Measurements from ENCODE around the gene TSSC4.
"Not testable (repeated sequence)": the region's sequence is repeated elsewhere in the genome, so short reads cannot be mapped to it uniquely, and the experiment has no call there.

The TSSC4 gene

DNA sequence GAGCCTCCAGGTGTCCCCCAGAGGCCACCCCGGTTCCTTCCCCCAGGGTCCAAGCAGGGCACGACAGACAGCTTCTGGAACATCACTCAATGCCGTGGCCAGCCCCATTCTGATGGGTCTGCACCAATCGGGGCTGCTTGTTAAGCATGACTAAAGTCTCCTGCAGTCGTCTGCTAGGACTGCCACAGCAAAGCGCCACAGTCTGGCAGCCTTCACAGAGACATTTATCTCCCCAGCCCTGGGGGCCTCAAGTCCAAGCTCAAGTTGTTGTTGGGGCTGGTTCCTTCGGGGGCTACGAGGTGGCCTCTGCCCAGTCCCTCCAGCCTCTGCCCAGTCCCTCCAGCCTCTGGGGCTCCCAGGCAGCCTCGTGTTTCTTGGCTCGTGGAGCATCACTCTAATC is 37.4 kb upstream of the TSSC4 start:
- DNase-seq (ENCODE audit: low spot score) (no peak), ATAC-seq (ENCODE audit: low read depth) (no peak)
- H3K36me3 ChIP-seq (ENCODE audit: low read depth): no peaks in the 10 kb centered on the region
- TF ChIP-seq, protein P1, sequence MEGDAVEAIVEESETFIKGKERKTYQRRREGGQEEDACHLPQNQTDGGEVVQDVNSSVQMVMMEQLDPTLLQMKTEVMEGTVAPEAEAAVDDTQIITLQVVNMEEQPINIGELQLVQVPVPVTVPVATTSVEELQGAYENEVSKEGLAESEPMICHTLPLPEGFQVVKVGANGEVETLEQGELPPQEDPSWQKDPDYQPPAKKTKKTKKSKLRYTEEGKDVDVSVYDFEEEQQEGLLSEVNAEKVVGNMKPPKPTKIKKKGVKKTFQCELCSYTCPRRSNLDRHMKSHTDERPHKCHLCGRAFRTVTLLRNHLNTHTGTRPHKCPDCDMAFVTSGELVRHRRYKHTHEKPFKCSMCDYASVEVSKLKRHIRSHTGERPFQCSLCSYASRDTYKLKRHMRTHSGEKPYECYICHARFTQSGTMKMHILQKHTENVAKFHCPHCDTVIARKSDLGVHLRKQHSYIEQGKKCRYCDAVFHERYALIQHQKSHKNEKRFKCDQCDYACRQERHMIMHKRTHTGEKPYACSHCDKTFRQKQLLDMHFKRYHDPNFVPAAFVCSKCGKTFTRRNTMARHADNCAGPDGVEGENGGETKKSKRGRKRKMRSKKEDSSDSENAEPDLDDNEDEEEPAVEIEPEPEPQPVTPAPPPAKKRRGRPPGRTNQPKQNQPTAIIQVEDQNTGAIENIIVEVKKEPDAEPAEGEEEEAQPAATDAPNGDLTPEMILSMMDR (IDR thresholded peaks at IDR 0.05; ENCODE audit: poor library complexity, severe bottlenecking): no peak
- no peaks in the 10 kb centered on the region for H3K4me1 ChIP-seq (ENCODE audit: insufficient read depth, poor library complexity, severe bottlenecking)
- H3K27ac ChIP-seq (ENCODE audit: poor library complexity, severe bottlenecking): no peak overlapping the region
- no peak overlapping the region for H3K4me3 ChIP-seq (ENCODE audit: severe bottlenecking)
- no peaks in the 10 kb centered on the region for H3K9me3 ChIP-seq (ENCODE audit: severe bottlenecking)
- no peaks in the 10 kb centered on the region for H3K27me3 ChIP-seq (ENCODE audit: insufficient read depth, poor library complexity, severe bottlenecking)

DNA sequence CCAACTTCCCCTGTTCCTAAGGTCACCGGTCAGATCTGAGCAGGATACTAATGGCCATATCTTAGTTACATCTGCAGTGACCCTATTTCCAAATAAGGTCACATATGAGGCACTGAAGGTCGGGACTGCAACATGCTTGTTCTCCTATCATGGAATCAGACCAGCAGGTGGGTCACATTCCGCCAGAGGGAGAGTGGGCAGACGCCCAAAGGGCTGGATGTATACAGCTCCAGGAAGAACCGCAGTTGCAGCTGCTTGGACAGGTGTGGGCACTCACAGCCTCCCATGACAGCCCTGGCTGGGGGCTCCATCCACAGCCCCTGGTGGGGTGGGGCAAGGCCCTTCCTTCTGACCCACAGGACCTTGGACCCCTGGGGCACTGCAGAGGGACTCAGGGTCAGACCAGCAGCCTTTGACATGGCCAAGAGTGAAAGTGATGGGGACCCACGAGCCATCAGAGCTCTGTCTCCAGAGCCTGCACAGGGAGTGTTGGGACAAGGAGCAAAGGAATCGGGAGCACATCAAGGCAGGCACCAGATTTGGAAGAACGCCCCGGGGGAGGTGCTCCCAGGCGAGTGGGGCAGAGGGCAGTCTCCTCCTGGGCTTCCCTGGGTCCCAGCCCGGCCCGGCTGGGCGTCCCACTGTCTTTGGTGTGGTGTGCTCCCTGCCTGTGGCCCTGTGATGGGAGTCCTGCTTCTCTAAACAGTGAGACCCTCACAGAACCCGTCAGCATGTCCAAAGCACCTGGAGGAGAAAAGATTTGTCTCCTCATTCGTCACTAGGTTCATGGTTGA is 36.8 kb upstream of the TSSC4 start:
- DNase-seq (ENCODE audit: low spot score): no peak
- no peak for ATAC-seq (ENCODE audit: low read depth)
- no peaks in the 10 kb centered on the region for H3K9me3 ChIP-seq (ENCODE audit: severe bottlenecking)
- no peaks in the 10 kb centered on the region for H3K4me1 ChIP-seq (ENCODE audit: insufficient read depth, poor library complexity, severe bottlenecking)
- H3K36me3 ChIP-seq (ENCODE audit: low read depth): no peaks in the 10 kb centered on the region
- no peak overlapping the region for H3K4me3 ChIP-seq (ENCODE audit: severe bottlenecking)
- H3K27ac ChIP-seq (ENCODE audit: poor library complexity, severe bottlenecking): no peak overlapping the region
- TF ChIP-seq, protein P1 (IDR thresholded peaks at IDR 0.05; ENCODE audit: poor library complexity, severe bottlenecking): no peak
- H3K27me3 ChIP-seq (ENCODE audit: insufficient read depth, poor library complexity, severe bottlenecking): no peaks in the 10 kb centered on the region

DNA sequence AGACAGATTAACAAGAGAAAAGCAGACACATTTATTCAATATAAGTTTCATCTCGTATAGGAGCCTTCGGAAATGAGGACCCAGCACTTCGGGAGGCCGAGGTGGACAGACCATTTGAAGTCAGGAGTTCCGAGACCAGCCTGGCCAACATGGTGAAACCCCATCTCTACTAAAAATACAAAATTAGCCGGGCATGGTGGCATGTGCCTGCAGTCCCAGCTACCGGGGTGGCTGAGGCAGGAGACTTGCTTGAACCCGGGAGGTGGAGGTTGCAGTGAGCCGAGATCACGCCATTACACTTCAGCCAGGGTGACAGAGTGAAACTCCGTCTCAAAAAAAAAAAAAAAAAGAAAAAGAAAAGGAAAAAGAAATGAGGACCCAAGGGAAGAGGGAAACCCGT is 36.2 kb upstream of the TSSC4 start:
- not testable (repeated sequence) for H3K27me3 ChIP-seq (ENCODE audit: insufficient read depth, poor library complexity, severe bottlenecking); DNase-seq (ENCODE audit: low spot score); H3K27ac ChIP-seq (ENCODE audit: poor library complexity, severe bottlenecking); H3K36me3 ChIP-seq (ENCODE audit: low read depth); H3K4me3 ChIP-seq (ENCODE audit: severe bottlenecking); ATAC-seq (ENCODE audit: low read depth); H3K4me1 ChIP-seq (ENCODE audit: insufficient read depth, poor library complexity, severe bottlenecking); H3K9me3 ChIP-seq (ENCODE audit: severe bottlenecking)

DNA sequence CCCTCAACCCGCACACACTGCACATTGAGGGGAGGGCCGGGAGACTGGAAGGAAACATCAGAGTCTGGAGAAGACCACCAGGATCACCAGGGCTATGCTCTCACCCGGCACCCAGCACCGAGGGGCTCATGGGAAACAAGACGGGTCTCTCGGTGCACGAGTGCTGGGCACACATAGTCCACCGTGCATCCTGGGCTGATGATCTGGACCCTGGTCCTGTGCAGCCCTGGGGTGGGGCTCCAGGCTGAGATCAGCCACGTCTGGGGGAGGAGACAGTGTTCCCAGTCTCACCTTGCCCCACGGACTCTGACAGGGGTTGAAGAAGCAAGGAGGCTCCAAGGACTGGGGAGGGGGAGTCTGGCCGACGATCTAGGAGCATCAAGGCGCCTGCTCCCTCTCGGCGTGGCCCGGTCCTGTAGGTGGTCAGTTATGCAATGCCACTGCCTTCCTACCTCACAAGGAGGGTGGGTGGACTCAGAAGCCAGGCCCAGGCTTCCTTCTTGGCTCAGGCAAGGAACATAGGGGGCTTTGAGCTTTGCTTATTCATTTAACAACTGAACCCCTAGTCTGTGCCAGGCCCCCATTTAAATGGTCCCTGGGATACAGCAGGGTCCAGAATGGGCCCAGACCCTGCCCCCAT is 34.9 kb upstream of the TSSC4 start:
- no peaks in the 10 kb centered on the region for H3K4me1 ChIP-seq (ENCODE audit: insufficient read depth, poor library complexity, severe bottlenecking)
- no peak for ATAC-seq (ENCODE audit: low read depth)

DNA sequence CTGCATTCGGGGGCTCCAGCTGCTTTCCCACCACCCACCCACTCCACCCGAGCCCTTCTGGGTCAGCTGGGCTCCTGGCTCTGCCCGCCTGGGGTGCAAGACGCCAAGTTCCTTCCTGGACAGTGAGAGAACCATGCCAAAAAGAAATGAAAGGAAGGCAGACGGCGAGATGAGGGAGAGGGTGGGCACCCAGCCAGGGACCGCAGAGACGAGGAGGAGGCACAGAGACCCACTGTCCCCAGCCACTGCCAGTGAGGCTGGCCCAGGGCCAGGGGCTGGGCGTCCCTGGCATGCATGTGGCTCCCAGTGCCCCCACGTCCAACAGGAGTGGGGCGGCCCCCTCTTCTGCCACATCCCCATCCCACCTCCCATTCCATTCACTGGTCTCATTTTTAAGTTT is 34.3 kb upstream of the TSSC4 start:
- H3K27me3 ChIP-seq (ENCODE audit: insufficient read depth, poor library complexity, severe bottlenecking): no peaks in the 10 kb centered on the region
- TF ChIP-seq, protein P1 (IDR thresholded peaks at IDR 0.05; ENCODE audit: poor library complexity, severe bottlenecking): no peak
- no peaks in the 10 kb centered on the region for H3K4me1 ChIP-seq (ENCODE audit: insufficient read depth, poor library complexity, severe bottlenecking)
- H3K36me3 ChIP-seq (ENCODE audit: low read depth): no peaks in the 10 kb centered on the region
- no peaks in the 10 kb centered on the region for H3K9me3 ChIP-seq (ENCODE audit: severe bottlenecking)
- no peak overlapping the region for H3K27ac ChIP-seq (ENCODE audit: poor library complexity, severe bottlenecking)
- ATAC-seq (ENCODE audit: low read depth): no peak
- DNase-seq (ENCODE audit: low spot score): no peak
- no peak overlapping the region for H3K4me3 ChIP-seq (ENCODE audit: severe bottlenecking)

More for the DNA sequence above, 34.9 kb upstream of the TSSC4 start:
- Histone ChIP-seq H3K9me3 (ENCODE audit: severe bottlenecking) (no peaks in the 10 kb centered on the region), H3K36me3 (ENCODE audit: low read depth) (no peaks in the 10 kb centered on the region), H3K27ac (ENCODE audit: poor library complexity, severe bottlenecking) (no peak overlapping the region), H3K27me3 (ENCODE audit: insufficient read depth, poor library complexity, severe bottlenecking) (no peaks in the 10 kb centered on the region), H3K4me3 (ENCODE audit: severe bottlenecking) (no peak overlapping the region)
- no peak for DNase-seq (ENCODE audit: low spot score)
- TF ChIP-seq, protein P1 (IDR thresholded peaks at IDR 0.05; ENCODE audit: poor library complexity, severe bottlenecking): no peak

All from RWPE2 (cell line).